HEK293 (cell line): Measurements from ENCODE around the gene AOC3.

Experiments used
- CTCF ChIA-PET: fragments of 350-600 bp; formaldehyde crosslinking; extraction: SDS; loops from one replicate; lab custom pipeline; 2021; ENCODE audit warnings: antibody characterized with exemption; lab: Yijun Ruan, JAX
- POLR2A ChIA-PET: fragments of 300-600 bp; formaldehyde crosslinking; extraction: SDS; loops from one replicate; lab custom pipeline; 2020; ENCODE audit warnings: antibody characterized with exemption, inconsistent platforms; lab: Yijun Ruan, JAX
- H3K27ac ChIP-seq: fragments of 200-500 bp; sonication (Bioruptor generic); 2 replicates; pipeline ENCODE4 v1.5.1; 2014; ENCODE audit warnings: low read depth, low read length, control low read depth, inconsistent platforms; ENCODE audit errors: extremely low read depth
- H3K36me3 ChIP-seq, 2 experiments: fragments of 200-500 bp in 1 of 2; sonication (Bioruptor generic) in 1 of 2; 1 replicate in 1 of 2; 2 replicates in 1 of 2; pipeline ENCODE4 v1.5.1; 2014 to 2017; ENCODE audit warnings: inconsistent platforms in 2 of 2, low read length in 2 of 2; ENCODE audit not compliant: control insufficient read depth in 2 of 2, insufficient read depth in 1 of 2
- H3K4me1 ChIP-seq: fragments of 200-500 bp; sonication (Bioruptor generic); 2 replicates; pipeline ENCODE4 v1.5.1; 2014; ENCODE audit warnings: mild to moderate bottlenecking, low read length, inconsistent platforms; ENCODE audit not compliant: control insufficient read depth, insufficient read depth
- H3K4me3 ChIP-seq: 2 replicates; pipeline ENCODE4 v1.5.1; 2011; ENCODE audit warnings: low read depth, mild to moderate bottlenecking, control low read depth, low read length, moderate library complexity
- H3K9me3 ChIP-seq: fragments of 200-500 bp; sonication (Bioruptor generic); 2 replicates; pipeline ENCODE4 v1.5.1; 2014; ENCODE audit warnings: low read depth, low read length, inconsistent platforms; ENCODE audit not compliant: control insufficient read depth, insufficient read depth
- EGR2 ChIP-seq: fragments of 450-650 bp; formaldehyde crosslinking; IDR thresholded peaks from 2 replicates; pipeline ENCODE4 v1.5.1; 2016; ENCODE audit warnings: low read depth, missing biosample characterization, missing genetic modification characterization
- GLIS2 ChIP-seq: fragments of 450-650 bp; formaldehyde crosslinking; IDR thresholded peaks from 2 replicates; pipeline ENCODE4 v1.5.1; 2016; ENCODE audit warnings: missing biosample characterization, missing genetic modification characterization
- HOXD13 ChIP-seq: sonication (generic); formaldehyde crosslinking; IDR thresholded peaks from 2 replicates; pipeline ENCODE4 v1.8.0; 2022; ENCODE audit warnings: missing genetic modification reagents, borderline replicate concordance
- MYNN ChIP-seq: fragments of 450-650 bp; formaldehyde crosslinking; IDR thresholded peaks from 2 replicates; pipeline ENCODE4 v1.5.1; 2016; ENCODE audit warnings: missing biosample characterization, missing genetic modification characterization, borderline replicate concordance
- SCRT1 ChIP-seq: fragments of 450-650 bp; formaldehyde crosslinking; IDR thresholded peaks from 2 replicates; pipeline ENCODE4 v1.5.1; 2016; ENCODE audit warnings: missing biosample characterization, missing genetic modification characterization, borderline replicate concordance
- ZBTB1 ChIP-seq: fragments of 450-650 bp; formaldehyde crosslinking; IDR thresholded peaks from 2 replicates; pipeline ENCODE4 v1.5.1; 2016; ENCODE audit warnings: missing biosample characterization, missing genetic modification characterization
- ZEB2 ChIP-seq: fragments of 450-650 bp; formaldehyde crosslinking; IDR thresholded peaks from 2 replicates; pipeline ENCODE4 v1.5.1; 2016; ENCODE audit warnings: missing biosample characterization, missing genetic modification characterization
- ZNF133 ChIP-seq: fragments of 450-650 bp; formaldehyde crosslinking; IDR thresholded peaks from 2 replicates; pipeline ENCODE4 v1.5.1; 2016; ENCODE audit warnings: missing biosample characterization, missing genetic modification characterization
- ZNF184 ChIP-seq: fragments of 450-650 bp; IDR thresholded peaks from 2 replicates; pipeline ENCODE4 v1.5.1; 2018; ENCODE audit warnings: missing biosample characterization, mild to moderate bottlenecking, missing genetic modification characterization
- ZNF302 ChIP-seq: fragments of 450-650 bp; formaldehyde crosslinking; IDR thresholded peaks from 2 replicates; pipeline ENCODE4 v1.5.1; 2016; ENCODE audit warnings: missing biosample characterization, missing genetic modification characterization, low read depth
- ZNF341 ChIP-seq: fragments of 450-650 bp; formaldehyde crosslinking; IDR thresholded peaks from 2 replicates; pipeline ENCODE4; 2016; ENCODE audit warnings: low read depth, missing biosample characterization, missing genetic modification characterization
- ZNF350 ChIP-seq: fragments of 450-650 bp; formaldehyde crosslinking; IDR thresholded peaks from 2 replicates; pipeline ENCODE4 v1.5.0; 2017; ENCODE audit warnings: missing biosample characterization, mild to moderate bottlenecking, missing genetic modification characterization
- ZNF423 ChIP-seq: fragments of 450-650 bp; formaldehyde crosslinking; IDR thresholded peaks from 2 replicates; pipeline ENCODE4 v1.5.1; 2016; ENCODE audit warnings: missing biosample characterization, missing genetic modification characterization
- ZNF501 ChIP-seq: fragments of 450-650 bp; formaldehyde crosslinking; IDR thresholded peaks from 2 replicates; pipeline ENCODE4 v1.5.1; 2016; ENCODE audit warnings: missing biosample characterization, missing genetic modification characterization
- ZNF529 ChIP-seq: fragments of 450-650 bp; formaldehyde crosslinking; IDR thresholded peaks from 2 replicates; pipeline ENCODE4 v1.5.1; 2017; ENCODE audit warnings: missing genetic modification characterization, missing biosample characterization; ENCODE audit not compliant: insufficient replicate concordance
- ZNF654 ChIP-seq: fragments of 450-650 bp; formaldehyde crosslinking; IDR thresholded peaks from 2 replicates; pipeline ENCODE4 v1.5.1; 2016; ENCODE audit warnings: low read depth, missing biosample characterization, missing genetic modification characterization
- ZNF792 ChIP-seq: fragments of 450-650 bp; formaldehyde crosslinking; IDR thresholded peaks from 2 replicates; pipeline ENCODE4 v1.5.1; 2016; ENCODE audit warnings: missing biosample characterization, missing genetic modification characterization
- TF ChIP-seq, protein P1 (sequence below): fragments of 450-650 bp; formaldehyde crosslinking; IDR thresholded peaks from 2 replicates; pipeline ENCODE4 v1.5.1; 2016; ENCODE audit warnings: missing biosample characterization, missing genetic modification characterization
- TF ChIP-seq, protein P2 (sequence below): fragments of 450-650 bp; formaldehyde crosslinking; IDR thresholded peaks from 2 replicates; pipeline ENCODE4 v1.5.1; 2016; ENCODE audit warnings: missing biosample characterization, missing genetic modification characterization
- TF ChIP-seq, protein P3 (sequence below): fragments of 450-650 bp; formaldehyde crosslinking; IDR thresholded peaks from 2 replicates; pipeline ENCODE4 v1.5.1; 2017; ENCODE audit warnings: missing biosample characterization, missing genetic modification characterization
- TF ChIP-seq, protein P4 (sequence below): fragments of 450-650 bp; formaldehyde crosslinking; IDR thresholded peaks from 2 replicates; pipeline ENCODE4 v1.5.0; 2017; ENCODE audit warnings: missing biosample characterization, missing genetic modification characterization, borderline replicate concordance
- TF ChIP-seq, protein P5 (sequence below): fragments of 450-650 bp; IDR thresholded peaks from 2 replicates; pipeline ENCODE4 v1.5.1; 2018; ENCODE audit warnings: missing biosample characterization, mild to moderate bottlenecking, missing genetic modification characterization
- TF ChIP-seq, protein P6 (sequence below): fragments of 450-650 bp; formaldehyde crosslinking; IDR thresholded peaks from 2 replicates; pipeline ENCODE4 v1.5.1; 2016; ENCODE audit warnings: missing biosample characterization, missing genetic modification characterization

Gene AOC3

DNA sequence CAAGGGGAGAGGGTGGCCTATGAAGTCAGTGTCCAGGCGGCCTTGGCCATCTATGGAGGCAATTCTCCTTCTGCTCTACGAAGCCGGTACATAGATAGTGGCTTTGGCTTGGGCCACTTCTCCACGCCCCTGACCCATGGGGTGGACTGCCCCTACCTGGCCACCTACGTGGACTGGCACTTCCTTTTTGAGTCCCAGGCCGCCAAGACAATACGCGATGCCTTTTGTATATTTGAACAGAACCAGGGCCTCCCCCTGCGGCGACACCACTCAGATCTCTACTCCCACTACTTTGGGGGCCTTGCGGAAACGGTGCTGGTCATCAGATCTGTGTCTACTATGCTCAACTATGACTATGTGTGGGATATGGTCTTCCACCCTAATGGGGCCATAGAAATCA, 17.3 kb downstream of the AOC3 start:
- TF ChIP-seq, protein P1, sequence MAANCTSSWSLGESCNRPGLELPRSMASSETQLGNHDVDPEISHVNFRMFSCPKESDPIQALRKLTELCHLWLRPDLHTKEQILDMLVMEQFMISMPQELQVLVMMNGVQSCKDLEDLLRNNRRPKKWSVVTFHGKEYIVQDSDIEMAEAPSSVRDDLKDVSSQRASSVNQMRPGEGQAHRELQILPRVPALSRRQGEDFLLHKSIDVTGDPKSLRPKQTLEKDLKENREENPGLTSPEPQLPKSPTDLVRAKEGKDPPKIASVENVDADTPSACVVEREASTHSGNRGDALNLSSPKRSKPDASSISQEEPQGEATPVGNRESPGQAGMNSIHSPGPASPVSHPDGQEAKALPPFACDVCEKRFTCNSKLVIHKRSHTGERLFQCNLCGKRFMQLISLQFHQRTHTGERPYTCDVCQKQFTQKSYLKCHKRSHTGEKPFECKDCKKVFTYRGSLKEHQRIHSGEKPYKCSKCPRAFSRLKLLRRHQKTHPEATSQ, result no peak
- TF ChIP-seq ZNF501 (tag by site-specific recombination), result no peak
- TF ChIP-seq MYNN (tag by site-specific recombination), result no peak
- TF ChIP-seq, protein P2, sequence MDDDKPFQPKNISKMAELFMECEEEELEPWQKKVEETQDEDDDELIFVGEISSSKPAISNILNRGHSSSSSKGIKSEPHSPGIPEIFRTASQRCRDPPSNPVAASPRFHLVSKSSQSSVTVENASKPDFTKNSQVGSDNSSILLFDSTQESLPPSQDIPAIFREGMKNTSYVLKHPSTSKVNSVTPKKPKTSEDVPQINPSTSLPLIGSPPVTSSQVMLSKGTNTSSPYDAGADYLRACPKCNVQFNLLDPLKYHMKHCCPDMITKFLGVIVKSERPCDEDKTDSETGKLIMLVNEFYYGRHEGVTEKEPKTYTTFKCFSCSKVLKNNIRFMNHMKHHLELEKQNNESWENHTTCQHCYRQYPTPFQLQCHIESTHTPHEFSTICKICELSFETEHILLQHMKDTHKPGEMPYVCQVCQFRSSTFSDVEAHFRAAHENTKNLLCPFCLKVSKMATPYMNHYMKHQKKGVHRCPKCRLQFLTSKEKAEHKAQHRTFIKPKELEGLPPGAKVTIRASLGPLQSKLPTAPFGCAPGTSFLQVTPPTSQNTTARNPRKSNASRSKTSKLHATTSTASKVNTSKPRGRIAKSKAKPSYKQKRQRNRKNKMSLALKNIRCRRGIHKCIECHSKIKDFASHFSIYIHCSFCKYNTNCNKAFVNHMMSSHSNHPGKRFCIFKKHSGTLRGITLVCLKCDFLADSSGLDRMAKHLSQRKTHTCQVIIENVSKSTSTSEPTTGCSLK (tag by site-specific recombination), result no peak
- no peak for TF ChIP-seq ZNF423 (tag by site-specific recombination)
- no peak for TF ChIP-seq HOXD13
- TF ChIP-seq SCRT1, result no peak
- TF ChIP-seq ZNF792, result no peak
- no peak overlapping the region for H3K4me3 ChIP-seq
- H3K9me3 ChIP-seq, result no peaks in the 10 kb centered on the region; the same call in 1 of the 2 replicates
- no peaks in the 10 kb centered on the region for H3K36me3 ChIP-seq
- no peak overlapping the region for H3K27ac ChIP-seq
- no peaks in the 10 kb centered on the region for H3K4me1 ChIP-seq
- CTCF ChIA-PET, result interaction anchor here (1.2 kb wide), 1 partner anchor 45 kb away, joined by 5 read pairs; no protein-coding TSS in a partner anchor
- POLR2A ChIA-PET, result no interaction called here

DNA sequence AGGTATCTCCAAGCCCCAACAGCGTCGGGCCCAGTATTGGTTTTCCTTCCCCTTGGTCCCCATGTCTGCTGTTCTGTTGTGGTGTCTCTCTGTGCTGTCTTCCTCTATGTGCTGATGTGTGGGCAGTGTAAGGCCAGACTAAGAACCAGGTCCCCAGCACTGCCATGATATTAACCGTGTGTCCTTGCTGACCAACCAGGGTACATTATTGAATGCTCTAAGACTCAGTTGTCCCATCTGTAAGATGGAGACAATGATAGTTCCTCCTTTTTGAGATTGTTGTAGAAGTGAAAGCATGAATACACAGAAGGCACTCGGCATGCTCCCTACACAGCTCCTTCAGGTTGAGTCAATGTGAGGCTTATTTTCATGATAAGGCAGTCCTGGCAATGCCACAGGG, 20.6 kb downstream of the AOC3 start:
- TF ChIP-seq, protein P3, sequence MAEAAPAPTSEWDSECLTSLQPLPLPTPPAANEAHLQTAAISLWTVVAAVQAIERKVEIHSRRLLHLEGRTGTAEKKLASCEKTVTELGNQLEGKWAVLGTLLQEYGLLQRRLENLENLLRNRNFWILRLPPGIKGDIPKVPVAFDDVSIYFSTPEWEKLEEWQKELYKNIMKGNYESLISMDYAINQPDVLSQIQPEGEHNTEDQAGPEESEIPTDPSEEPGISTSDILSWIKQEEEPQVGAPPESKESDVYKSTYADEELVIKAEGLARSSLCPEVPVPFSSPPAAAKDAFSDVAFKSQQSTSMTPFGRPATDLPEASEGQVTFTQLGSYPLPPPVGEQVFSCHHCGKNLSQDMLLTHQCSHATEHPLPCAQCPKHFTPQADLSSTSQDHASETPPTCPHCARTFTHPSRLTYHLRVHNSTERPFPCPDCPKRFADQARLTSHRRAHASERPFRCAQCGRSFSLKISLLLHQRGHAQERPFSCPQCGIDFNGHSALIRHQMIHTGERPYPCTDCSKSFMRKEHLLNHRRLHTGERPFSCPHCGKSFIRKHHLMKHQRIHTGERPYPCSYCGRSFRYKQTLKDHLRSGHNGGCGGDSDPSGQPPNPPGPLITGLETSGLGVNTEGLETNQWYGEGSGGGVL, result no peak
- TF ChIP-seq, protein P4, sequence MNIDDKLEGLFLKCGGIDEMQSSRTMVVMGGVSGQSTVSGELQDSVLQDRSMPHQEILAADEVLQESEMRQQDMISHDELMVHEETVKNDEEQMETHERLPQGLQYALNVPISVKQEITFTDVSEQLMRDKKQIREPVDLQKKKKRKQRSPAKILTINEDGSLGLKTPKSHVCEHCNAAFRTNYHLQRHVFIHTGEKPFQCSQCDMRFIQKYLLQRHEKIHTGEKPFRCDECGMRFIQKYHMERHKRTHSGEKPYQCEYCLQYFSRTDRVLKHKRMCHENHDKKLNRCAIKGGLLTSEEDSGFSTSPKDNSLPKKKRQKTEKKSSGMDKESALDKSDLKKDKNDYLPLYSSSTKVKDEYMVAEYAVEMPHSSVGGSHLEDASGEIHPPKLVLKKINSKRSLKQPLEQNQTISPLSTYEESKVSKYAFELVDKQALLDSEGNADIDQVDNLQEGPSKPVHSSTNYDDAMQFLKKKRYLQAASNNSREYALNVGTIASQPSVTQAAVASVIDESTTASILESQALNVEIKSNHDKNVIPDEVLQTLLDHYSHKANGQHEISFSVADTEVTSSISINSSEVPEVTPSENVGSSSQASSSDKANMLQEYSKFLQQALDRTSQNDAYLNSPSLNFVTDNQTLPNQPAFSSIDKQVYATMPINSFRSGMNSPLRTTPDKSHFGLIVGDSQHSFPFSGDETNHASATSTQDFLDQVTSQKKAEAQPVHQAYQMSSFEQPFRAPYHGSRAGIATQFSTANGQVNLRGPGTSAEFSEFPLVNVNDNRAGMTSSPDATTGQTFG (tag by site-specific recombination), result no peak
- TF ChIP-seq, protein P5, sequence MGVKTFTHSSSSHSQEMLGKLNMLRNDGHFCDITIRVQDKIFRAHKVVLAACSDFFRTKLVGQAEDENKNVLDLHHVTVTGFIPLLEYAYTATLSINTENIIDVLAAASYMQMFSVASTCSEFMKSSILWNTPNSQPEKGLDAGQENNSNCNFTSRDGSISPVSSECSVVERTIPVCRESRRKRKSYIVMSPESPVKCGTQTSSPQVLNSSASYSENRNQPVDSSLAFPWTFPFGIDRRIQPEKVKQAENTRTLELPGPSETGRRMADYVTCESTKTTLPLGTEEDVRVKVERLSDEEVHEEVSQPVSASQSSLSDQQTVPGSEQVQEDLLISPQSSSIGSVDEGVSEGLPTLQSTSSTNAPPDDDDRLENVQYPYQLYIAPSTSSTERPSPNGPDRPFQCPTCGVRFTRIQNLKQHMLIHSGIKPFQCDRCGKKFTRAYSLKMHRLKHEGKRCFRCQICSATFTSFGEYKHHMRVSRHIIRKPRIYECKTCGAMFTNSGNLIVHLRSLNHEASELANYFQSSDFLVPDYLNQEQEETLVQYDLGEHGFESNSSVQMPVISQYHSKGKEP (tag by site-specific recombination), result no peak
- no peak for TF ChIP-seq ZNF341 (tag by site-specific recombination)
- no peak for TF ChIP-seq ZBTB1 (tag by site-specific recombination)
- no peak for TF ChIP-seq ZNF133 (tag by site-specific recombination)
- no peak for TF ChIP-seq ZNF184 (tag by site-specific recombination)
- no peak for TF ChIP-seq EGR2 (tag by site-specific recombination)
- no peak for TF ChIP-seq ZNF529
- no peak for TF ChIP-seq ZEB2
- TF ChIP-seq ZNF654 (tag by site-specific recombination), result no peak
- no peak for TF ChIP-seq ZNF302 (tag by site-specific recombination)
- TF ChIP-seq GLIS2, result no peak
- TF ChIP-seq ZNF350, result no peak
- TF ChIP-seq, protein P6, sequence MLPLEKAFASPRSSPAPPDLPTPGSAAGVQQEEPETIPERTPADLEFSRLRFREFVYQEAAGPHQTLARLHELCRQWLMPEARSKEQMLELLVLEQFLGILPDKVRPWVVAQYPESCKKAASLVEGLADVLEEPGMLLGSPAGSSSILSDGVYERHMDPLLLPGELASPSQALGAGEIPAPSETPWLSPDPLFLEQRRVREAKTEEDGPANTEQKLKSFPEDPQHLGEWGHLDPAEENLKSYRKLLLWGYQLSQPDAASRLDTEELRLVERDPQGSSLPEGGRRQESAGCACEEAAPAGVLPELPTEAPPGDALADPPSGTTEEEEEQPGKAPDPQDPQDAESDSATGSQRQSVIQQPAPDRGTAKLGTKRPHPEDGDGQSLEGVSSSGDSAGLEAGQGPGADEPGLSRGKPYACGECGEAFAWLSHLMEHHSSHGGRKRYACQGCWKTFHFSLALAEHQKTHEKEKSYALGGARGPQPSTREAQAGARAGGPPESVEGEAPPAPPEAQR (tag by site-specific recombination), result no peak
- TF ChIP-seq, all 188 proteins: peak for 0
- Histone ChIP-seq H3K4me3 (no peak overlapping the region), H3K9me3 (no peaks in the 10 kb centered on the region; the same call in 1 of the 2 replicates), H3K27ac (no peak overlapping the region), H3K4me1 (no peaks in the 10 kb centered on the region), H3K36me3 (no peaks in the 10 kb centered on the region)
- POLR2A ChIA-PET, result no interaction called here
- CTCF ChIA-PET, result no interaction called here
